K562 (cell line): ENCODE results near the gene CEMP1. TPM values are rescaled to one million over a fixed set of nuclear protein-coding genes. Genes with fewer than 3 reads are reported as not detected.

Experiments used
- ATAC-seq: fragments of 200-7000 bp; cut with Tn5 transposase; 3 replicates; pipeline ENCODE4 v1.9.1; 2020; ENCODE audit warnings: moderate library complexity
- BruUV-seq: library from RNA; stranded (reverse); fragments of 400-500 nt; replicated peaks from 2 replicates; lab custom pipeline; 2021; lab: Mats Ljungman, UMichigan
- CTCF ChIA-PET: fragments of 300-600 bp; formaldehyde crosslinking; extraction: SDS; loops from one replicate; lab custom pipeline; 2021; ENCODE audit warnings: low intra/inter-chr PET ratio; lab: Yijun Ruan, JAX
- POLR2A ChIA-PET: fragments of 300-600, 350-650 bp; sonication (Branson Sonifier 250); formaldehyde crosslinking; extraction: SDS; loops from one replicate; lab custom pipeline; 2021; ENCODE audit warnings: antibody characterized with exemption, inconsistent platforms; lab: Yijun Ruan, JAX
- DNase-seq, 4 experiments: peaks; one replicate each; pipeline versions ENCODE4 v3.0.0 to v3.0.0-alpha.2; 2011 to 2018; ENCODE audit warnings: low spot score in 3 of 4, mixed read lengths in 3 of 4; ENCODE audit errors: extremely low read depth in 1 of 4
- FAIRE-seq: peaks from 2 replicates; lab custom pipeline; 2011; peaks lifted over from hg19 to GRCh38; lab: Jason Lieb, UNC
- H2AFZ ChIP-seq: 2 replicates; pipeline ENCODE4 v1.6.0; 2011; ENCODE audit warnings: low read depth, low read length, control low read depth, inconsistent platforms
- H3K27ac ChIP-seq: fragments of 200-600 bp; 3 replicates; pipeline ENCODE4 v1.8.0; 2011; ENCODE audit warnings: low read depth, mild to moderate bottlenecking, control low read depth, inconsistent platforms, low read length, moderate library complexity, mixed read lengths; ENCODE audit errors: extremely low read depth
- H3K27me3 ChIP-seq, 2 experiments: fragments of 300-600 bp in 1 of 2; 2 replicates in 1 of 2; 3 replicates in 1 of 2; pipeline versions ENCODE4 v1.6.0 to v1.8.0; 2011; ENCODE audit warnings: inconsistent platforms in 2 of 2, low read length in 2 of 2, mild to moderate bottlenecking in 1 of 2, mixed read lengths in 1 of 2, moderate library complexity in 1 of 2; ENCODE audit not compliant: control insufficient read depth in 2 of 2, insufficient read depth in 2 of 2
- H3K36me3 ChIP-seq: fragments of 300-600 bp; 3 replicates; pipeline ENCODE4 v1.8.0; 2011; ENCODE audit warnings: mild to moderate bottlenecking, low read length, inconsistent platforms; ENCODE audit not compliant: control insufficient read depth, insufficient read depth
- H3K4me1 ChIP-seq, 2 experiments: fragments of 200-600 bp in 1 of 2; replicated peaks in 1 of 2; 2 replicates in 1 of 2; 3 replicates in 1 of 2; pipeline versions ENCODE4 v1.5.1 to v1.8.0; 2011; ENCODE audit warnings: inconsistent platforms in 2 of 2, low read length in 2 of 2, mild to moderate bottlenecking in 1 of 2, mixed read lengths in 1 of 2, moderate library complexity in 1 of 2; ENCODE audit not compliant: control insufficient read depth in 2 of 2, insufficient read depth in 2 of 2
- H3K4me2 ChIP-seq: 2 replicates; pipeline ENCODE4 v1.6.1; 2011; ENCODE audit warnings: low read length, control low read depth, inconsistent platforms, mixed read lengths; ENCODE audit not compliant: insufficient read depth
- H3K4me3 ChIP-seq: fragments of 200-600 bp; sonication (generic), shearing (Covaris generic); 2 replicates; pipeline ENCODE4 v1.5.1; 2016; ENCODE audit warnings: control low read depth, inconsistent platforms
- H3K79me2 ChIP-seq: fragments of 200-600 bp; 3 replicates; pipeline ENCODE4 v1.8.0; 2011; ENCODE audit warnings: low read length, inconsistent platforms; ENCODE audit not compliant: control insufficient read depth, insufficient read depth
- H3K9ac ChIP-seq, 2 experiments: 2 replicates each; pipeline versions ENCODE4 v1.6.0 to v1.6.1; 2011; ENCODE audit warnings: low read depth in 2 of 2, low read length in 2 of 2, control low read depth in 1 of 2, inconsistent platforms in 1 of 2, mild to moderate bottlenecking in 1 of 2, mixed read lengths in 1 of 2; ENCODE audit not compliant: insufficient read depth in 1 of 2
- H3K9me1 ChIP-seq: one replicate; pipeline ENCODE4 v1.6.0; 2011; ENCODE audit warnings: inconsistent platforms, mild to moderate bottlenecking, low read length, moderate library complexity; ENCODE audit not compliant: control insufficient read depth, insufficient read depth
- H3K9me3 ChIP-seq: replicated peaks from 2 replicates; pipeline ENCODE4 v1.5.1; 2011; ENCODE audit warnings: low read depth, low read length, inconsistent platforms; ENCODE audit not compliant: control insufficient read depth, insufficient read depth
- H4K20me1 ChIP-seq: replicated peaks from 2 replicates; pipeline ENCODE4 v1.6.1; 2011; ENCODE audit warnings: low read length, inconsistent platforms, mixed read lengths; ENCODE audit not compliant: control insufficient read depth, insufficient read depth
- CEBPB ChIP-seq: fragments of 450-650 bp; IDR thresholded peaks from 2 replicates; pipeline ENCODE4 v1.6.1; 2016; ENCODE audit warnings: missing genetic modification characterization, missing compliant biosample characterization
- DIDO1 ChIP-seq: fragments of 450-650 bp; IDR thresholded peaks from 2 replicates; pipeline ENCODE4 v1.6.1; 2016; ENCODE audit warnings: low read depth, missing biosample characterization, missing genetic modification characterization
- FOXK1 ChIP-seq: sonication (generic); formaldehyde crosslinking; IDR thresholded peaks from 2 replicates; pipeline ENCODE4 v1.8.0; 2022; ENCODE audit warnings: missing genetic modification reagents, mild to moderate bottlenecking, borderline replicate concordance
- GABPA ChIP-seq: fragments of 200-800 bp; sonication (Bioruptor generic); conservative IDR thresholded peaks from 2 replicates; pipeline ENCODE4 v1.6.1; 2016; ENCODE audit warnings: low read depth, missing genetic modification characterization, missing compliant biosample characterization
- GABPB1 ChIP-seq: sonication (generic); formaldehyde crosslinking; IDR thresholded peaks from 2 replicates; pipeline ENCODE4 v1.8.0; 2022; ENCODE audit warnings: mild to moderate bottlenecking, missing genetic modification reagents
- KDM2B ChIP-seq: fragments of 250-450 bp; sonication (Bioruptor Pico); IDR thresholded peaks from 2 replicates; pipeline ENCODE4 v1.8.0; 2021; ENCODE audit warnings: mild to moderate bottlenecking, moderate library complexity
- NFATC3 ChIP-seq: fragments of 450-650 bp; IDR thresholded peaks from 2 replicates; pipeline ENCODE4 v1.6.1; 2017; ENCODE audit warnings: mild to moderate bottlenecking
- PCBP2 ChIP-seq: fragments of 200-400 bp; formaldehyde crosslinking; IDR thresholded peaks from 2 replicates; pipeline ENCODE4 v1.6.1; 2018; ENCODE audit warnings: low read length, low read depth, mild to moderate bottlenecking, moderate library complexity; ENCODE audit not compliant: poor library complexity, severe bottlenecking
- WGBS: fragments of 100-300 bp; shearing (Covaris generic); methylation state at CpG from one replicate; pipeline ENCODE4 v1.1.6; 2016; ENCODE audit warnings: low coverage, mixed read lengths; ENCODE audit not compliant: insufficient coverage; ENCODE audit errors: missing lambda C conversion rate; 5-methylcytosine and 5-hydroxymethylcytosine counted together
- in situ Hi-C: fragments of 300-500 bp; cut with MboI; formaldehyde crosslinking; loops from 4 replicates; pipeline ENCODE4 v1.15.0; 2018; ENCODE audit warnings: inconsistent platforms, mixed read lengths
- intact Hi-C: fragments of 100-400 bp; cut with micrococcal nuclease; formaldehyde crosslinking; loops from 2 replicates; pipeline ENCODE4 v1.14.2; 2022
- polyA plus RNA-seq, 8 experiments: library from polyadenylated mRNA; depleted of rRNA in 4 of 8; stranded (reverse) in 5 of 8; unstranded in 3 of 8; fragments of >200 nt; fragmentation: Nextera tagmentation in 2 of 8; fragmentation: Illumina TruSeq in 1 of 8; extraction: Ambion mirVana in 2 of 8; extraction: Trizol in 1 of 8; gene quantifications; 2 replicates each; pipeline versions ENCODE4 v1.2.1 to v1.2.3, GENCODE V29; 2011 to 2014; ENCODE audit warnings: inconsistent platforms in 1 of 8, missing spikeins in 1 of 8
- total RNA-seq, 7 experiments: library from RNA; depleted of rRNA in 6 of 7; stranded (reverse); fragments of >200 nt in 6 of 7; fragmentation: Illumina TruSeq in 2 of 7; extraction: Trizol in 2 of 7; gene quantifications; 2 replicates each; pipeline versions ENCODE4 v1.2.1 to v1.2.3, GENCODE V29; 2011 to 2021; ENCODE audit warnings: low replicate concordance in 1 of 7
- TF ChIP-seq, protein P1 (sequence below), 3 experiments: IDR thresholded peaks in 2 of 3; conservative IDR thresholded peaks in 1 of 3; 2 replicates each; pipeline ENCODE4 v1.5.1; 2011 to 2012; ENCODE audit warnings: low read length in 3 of 3, mild to moderate bottlenecking in 3 of 3, control low read depth in 2 of 3, improper control_type of control experiment in 1 of 3, inconsistent platforms in 1 of 3, low read depth in 1 of 3, mixed read lengths in 1 of 3, moderate library complexity in 1 of 3; ENCODE audit not compliant: insufficient read depth in 2 of 3

CEMP1 gene
- total and polyA plus RNA-seq, 9 of the 15 experiments (the other 6 are each of a cell fraction or from before 2014, with no cell fraction given), result 0.05 to 0.45 TPM; not detected in 7

DNA sequence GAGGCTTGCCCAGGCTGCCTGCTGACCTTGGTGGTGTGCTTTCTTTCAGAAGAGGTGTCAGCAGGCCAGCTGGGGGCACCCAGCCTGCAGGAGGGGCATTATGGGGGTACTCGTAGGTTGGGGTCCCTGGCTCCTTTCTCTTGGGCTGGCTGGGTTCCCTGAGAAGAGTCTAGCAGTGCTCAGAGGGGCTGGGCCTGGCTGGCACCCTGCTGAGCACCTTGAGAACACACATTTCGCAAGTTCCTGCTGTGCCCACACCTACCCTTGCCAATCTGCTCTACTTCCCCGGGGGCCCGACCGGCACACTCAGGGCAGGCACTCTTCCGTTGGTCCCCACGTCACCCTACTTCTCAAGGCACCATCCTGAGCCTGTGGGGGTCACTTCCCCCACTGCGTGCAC, 5.1 kb downstream of the CEMP1 start:
- ChIA-PET CTCF (interaction anchor here (0.5 kb wide), 1 partner anchor 205 kb away, joined by 5 read pairs; no protein-coding TSS in a partner anchor), POLR2A (no interaction called here)
- Histone ChIP-seq H3K9me1 (peaks cover 3% of the 10 kb centered on the region), H3K4me2 (no peak overlapping the region), H3K27ac (no peak overlapping the region), H3K27me3 (no peaks in the 10 kb centered on the region), H3K79me2 (peaks cover 8% of the 10 kb centered on the region), H2AFZ (no peak overlapping the region), H3K36me3 (peaks cover 78% of the 10 kb centered on the region; the same call in 2 of the 3 replicates), H3K4me1 (peaks cover 5 to 49% of the 10 kb centered on the region in 2 experiments; a peak in 4 of 5 replicates), H4K20me1 (no peaks in the 10 kb centered on the region), H3K9ac (peak overlapping the region in 1 of 2 experiments; percentile 55; a peak in 2 of 4 replicates)
- no peak for ATAC-seq
- BruUV-seq, result no TSS peak
- WGBS, result 94% methylated on average over 8 of the region's 8 CpGs
- intact Hi-C loops, result no loop called here
- DNase-seq, result no peak
- in situ Hi-C loops, result no loop called here
- no peak for FAIRE-seq
- TF ChIP-seq KDM2B (CRISPR knock-in tag) (no peak), DIDO1 (tag) (no peak), GABPA (tag) (no peak), PCBP2 (no peak), GABPB1 (CRISPR knock-in tag) (no peak), FOXK1 (CRISPR knock-in tag) (no peak), NFATC3 (no peak), CEBPB (tag) (no peak)
- TF ChIP-seq, protein P1, sequence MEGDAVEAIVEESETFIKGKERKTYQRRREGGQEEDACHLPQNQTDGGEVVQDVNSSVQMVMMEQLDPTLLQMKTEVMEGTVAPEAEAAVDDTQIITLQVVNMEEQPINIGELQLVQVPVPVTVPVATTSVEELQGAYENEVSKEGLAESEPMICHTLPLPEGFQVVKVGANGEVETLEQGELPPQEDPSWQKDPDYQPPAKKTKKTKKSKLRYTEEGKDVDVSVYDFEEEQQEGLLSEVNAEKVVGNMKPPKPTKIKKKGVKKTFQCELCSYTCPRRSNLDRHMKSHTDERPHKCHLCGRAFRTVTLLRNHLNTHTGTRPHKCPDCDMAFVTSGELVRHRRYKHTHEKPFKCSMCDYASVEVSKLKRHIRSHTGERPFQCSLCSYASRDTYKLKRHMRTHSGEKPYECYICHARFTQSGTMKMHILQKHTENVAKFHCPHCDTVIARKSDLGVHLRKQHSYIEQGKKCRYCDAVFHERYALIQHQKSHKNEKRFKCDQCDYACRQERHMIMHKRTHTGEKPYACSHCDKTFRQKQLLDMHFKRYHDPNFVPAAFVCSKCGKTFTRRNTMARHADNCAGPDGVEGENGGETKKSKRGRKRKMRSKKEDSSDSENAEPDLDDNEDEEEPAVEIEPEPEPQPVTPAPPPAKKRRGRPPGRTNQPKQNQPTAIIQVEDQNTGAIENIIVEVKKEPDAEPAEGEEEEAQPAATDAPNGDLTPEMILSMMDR (IDR thresholded peaks at IDR 0.05 in 2 of 3, conservative IDR thresholded peaks at IDR 0.05 in 1 of 3; ENCODE audit: insufficient read depth in 2 of 3, low read depth in 1 of 3, low read length in 3 of 3), result no peak
- TF ChIP-seq, all 486 proteins: peak for 0
- Histone ChIP-seq H3K4me3 (no peak overlapping the region), H3K9me3 (no peaks in the 10 kb centered on the region)
